Choroid plexus epithelial cell (primary cell): ENCODE measurements around the gene SELENOO.

Experiments used
- DNase-seq: peaks from one replicate; pipeline ENCODE4 v3.0.0-alpha.2; 2010; ENCODE audit warnings: low read depth
- H3K4me3 ChIP-seq: 2 replicates; pipeline ENCODE4 v1.5.1; 2011; ENCODE audit warnings: low read depth, mild to moderate bottlenecking, control low read depth, low read length, moderate library complexity
- CTCF ChIP-seq: conservative IDR thresholded peaks from 2 replicates; pipeline ENCODE4 v1.5.1; 2011; ENCODE audit warnings: low read depth, mild to moderate bottlenecking, control low read depth, inconsistent platforms, low read length, moderate library complexity

The SELENOO gene

GRCh38 chr22:50183141-50183971 is 17.5 kb upstream of the SELENOO start:
- no peak for DNase-seq
- no peak for TF ChIP-seq CTCF
- H3K4me3 ChIP-seq = no peak overlapping the region

- H3K4me3 ChIP-seq = peak overlapping the region; percentile 18
- no peak for TF ChIP-seq CTCF
- DNase-seq = peak; percentile 69
Observed at GRCh38 chr22:50184004-50184901, 16.6 kb upstream of the SELENOO start.

GRCh38 chr22:50184902-50185374 is 15.9 kb upstream of the SELENOO start:
- TF ChIP-seq CTCF = no peak
- peak overlapping the region; percentile 63 for H3K4me3 ChIP-seq
- no peak for DNase-seq

GRCh38 chr22:50185375-50186087 is 15.3 kb upstream of the SELENOO start, which contains the start of gene TRABD:
TSS of gene TRABD (plus strand) at chr22:50185913. CDS start at chr22:50193061, 7,148 bp downstream.
- peak within 1 kb of the TSS; percentile 69 for H3K4me3 ChIP-seq
- DNase-seq = peak; percentile 90
- TF ChIP-seq CTCF = no peak

GRCh38 chr22:50186181-50186714 is 14.6 kb upstream of the SELENOO start:
- TF ChIP-seq CTCF = no peak
- no peak for DNase-seq
- H3K4me3 ChIP-seq = peak overlapping the region; percentile 69

- TF ChIP-seq CTCF = no peak
- H3K4me3 ChIP-seq = peak overlapping the region; percentile 69
- peak; percentile 35 for DNase-seq
Observed at GRCh38 chr22:50186761-50187523, 13.9 kb upstream of the SELENOO start.
